GM21447 (cell line): ENCODE measurements around the gene HLX.

ENCODE experiments used
- ATAC-seq: cut with Tn5 transposase; IDR thresholded peaks from one replicate; pipeline ENCODE4 v1.9.1; 2021; ENCODE audit not compliant: unreplicated experiment

Gene HLX, protein sequence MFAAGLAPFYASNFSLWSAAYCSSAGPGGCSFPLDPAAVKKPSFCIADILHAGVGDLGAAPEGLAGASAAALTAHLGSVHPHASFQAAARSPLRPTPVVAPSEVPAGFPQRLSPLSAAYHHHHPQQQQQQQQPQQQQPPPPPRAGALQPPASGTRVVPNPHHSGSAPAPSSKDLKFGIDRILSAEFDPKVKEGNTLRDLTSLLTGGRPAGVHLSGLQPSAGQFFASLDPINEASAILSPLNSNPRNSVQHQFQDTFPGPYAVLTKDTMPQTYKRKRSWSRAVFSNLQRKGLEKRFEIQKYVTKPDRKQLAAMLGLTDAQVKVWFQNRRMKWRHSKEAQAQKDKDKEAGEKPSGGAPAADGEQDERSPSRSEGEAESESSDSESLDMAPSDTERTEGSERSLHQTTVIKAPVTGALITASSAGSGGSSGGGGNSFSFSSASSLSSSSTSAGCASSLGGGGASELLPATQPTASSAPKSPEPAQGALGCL

DNA sequence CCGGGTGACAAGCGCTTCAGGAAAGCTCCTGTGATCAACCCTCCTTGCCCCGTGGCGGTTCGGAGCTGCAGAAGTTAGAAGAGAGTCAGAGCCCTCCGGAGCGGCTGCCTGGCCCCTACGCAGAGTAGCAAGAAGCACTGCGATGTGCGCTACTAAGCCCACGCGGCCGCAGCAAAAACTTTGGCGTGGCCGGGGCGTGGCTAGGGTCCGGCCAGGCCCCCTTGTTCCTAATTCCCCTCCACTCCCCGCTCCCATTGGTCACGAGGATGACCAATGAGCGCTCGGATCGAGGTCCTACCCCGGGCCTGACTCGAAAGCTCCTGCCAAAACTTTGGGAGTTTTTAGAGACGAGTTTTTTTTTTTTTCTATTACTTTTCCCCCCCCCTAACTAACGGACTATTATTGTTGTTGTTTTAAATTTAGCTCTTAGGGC lies at the start of gene HLX:
TSS of gene HLX (plus strand) at position 368 of the 433 bp plus-strand sequence. CDS start 415 bp downstream, outside the sequence.
- peak; percentile 54 for ATAC-seq

DNA sequence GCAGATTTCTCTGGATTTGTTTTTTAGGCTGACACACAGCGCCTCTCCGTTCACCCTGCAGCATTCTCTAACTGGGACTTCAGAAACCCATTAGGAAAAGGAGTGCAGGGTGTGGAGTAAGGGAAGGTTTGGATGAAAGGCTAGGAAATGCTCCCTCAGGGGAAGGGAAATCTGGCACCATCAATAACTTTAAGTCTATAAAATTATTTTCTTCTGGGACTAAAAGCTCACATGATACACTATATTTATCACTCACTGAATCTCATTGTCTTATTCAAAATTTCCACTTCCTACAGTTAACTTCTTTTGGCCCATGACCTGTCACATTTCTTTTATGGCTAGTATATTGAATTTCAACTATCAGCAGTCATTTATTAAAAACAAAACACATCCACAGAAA lies 45.8 kb upstream of the HLX start:
- no peak for ATAC-seq

DNA sequence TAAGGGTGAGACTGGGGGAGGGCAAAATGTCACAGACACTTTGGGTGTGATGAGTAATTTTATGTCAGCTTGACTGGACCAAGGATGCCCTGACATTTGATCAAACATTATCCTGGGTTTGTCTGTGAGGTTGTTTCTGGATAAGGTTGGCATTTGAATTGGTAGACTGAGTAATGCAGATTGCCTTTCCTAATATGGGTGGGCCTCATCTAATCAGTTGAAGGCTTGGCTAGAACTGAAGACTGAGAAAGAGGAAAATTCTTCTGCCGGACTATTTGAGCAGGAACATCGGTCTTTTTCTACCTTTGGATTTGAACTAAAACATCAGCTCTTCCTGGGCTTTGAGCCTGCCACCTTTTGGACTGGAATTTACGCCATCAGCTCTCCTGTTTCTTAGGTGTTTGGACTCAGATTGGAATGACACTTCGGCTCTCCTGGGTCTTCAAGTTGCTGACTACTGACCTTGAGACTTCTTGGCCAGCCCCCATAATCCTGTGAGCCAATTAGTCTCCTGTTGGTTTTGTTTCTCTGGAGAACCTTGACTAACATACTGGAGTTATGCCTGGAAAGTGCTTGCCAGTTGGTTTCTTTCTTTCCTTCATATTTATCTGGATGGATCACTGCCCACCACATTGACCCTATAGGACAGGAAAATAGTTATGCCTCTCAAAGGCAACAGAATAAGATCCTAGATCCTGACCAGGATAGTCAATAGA lies 44.9 kb upstream of the HLX start:
- ATAC-seq, result no peak

DNA sequence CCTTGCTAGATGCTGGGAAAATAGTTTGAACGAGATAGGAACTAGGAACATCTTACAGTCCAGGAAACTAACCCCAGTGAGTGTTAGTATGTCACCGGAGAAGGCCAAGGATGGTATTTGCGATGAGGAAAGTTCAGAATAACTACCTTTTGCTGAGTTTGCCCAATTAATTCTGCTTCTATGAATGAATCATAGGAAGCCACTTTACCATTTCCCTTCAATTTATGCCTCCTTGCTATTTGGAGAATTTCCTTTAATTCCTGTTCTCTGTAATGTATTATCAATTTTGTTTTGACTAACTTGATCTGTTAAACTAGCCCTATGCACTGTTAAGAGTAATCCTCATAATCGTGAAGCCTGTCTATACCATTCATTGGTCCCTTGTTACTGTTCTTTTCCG lies 40.7 kb upstream of the HLX start:
- ATAC-seq, result no peak

DNA sequence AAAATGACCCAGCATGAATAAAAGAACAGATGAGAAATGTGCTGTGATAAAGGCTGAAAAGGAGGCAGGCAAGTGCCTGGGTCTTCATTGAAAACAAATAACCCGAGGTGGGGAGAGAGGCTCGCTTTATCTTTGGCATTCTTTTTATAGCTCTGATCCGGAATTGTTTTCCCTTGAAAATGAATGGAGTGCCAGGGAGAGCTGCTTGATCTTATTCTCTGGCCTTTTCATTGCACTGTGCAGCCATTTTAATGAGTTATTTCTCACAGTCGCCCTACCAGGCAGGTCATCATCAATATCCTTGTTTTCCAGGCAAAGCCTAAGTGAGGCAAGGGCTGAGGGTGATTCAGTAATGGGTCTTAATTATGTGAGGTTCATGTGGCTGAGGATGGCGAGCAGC lies 39.8 kb upstream of the HLX start:
- no peak for ATAC-seq

DNA sequence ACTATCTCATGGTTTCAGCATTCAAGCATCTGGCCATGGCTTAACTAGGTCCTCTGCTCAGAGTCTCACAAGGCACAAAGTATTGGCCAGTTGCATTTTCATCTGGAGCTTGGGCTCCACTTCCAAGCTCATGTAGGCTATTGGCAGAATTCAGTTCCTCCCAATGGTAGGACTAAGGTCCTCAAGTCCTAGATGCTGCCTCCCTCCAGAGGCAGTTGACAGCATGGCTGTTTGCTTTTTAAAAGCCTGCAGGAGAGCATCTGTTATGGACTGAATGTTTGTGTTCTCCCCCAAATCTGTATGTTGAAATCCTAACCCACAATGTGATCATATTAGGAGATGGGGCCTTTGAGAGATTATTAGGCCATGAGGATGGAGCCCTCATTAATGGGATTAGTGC lies 38.0 kb upstream of the HLX start:
- no peak for ATAC-seq

DNA sequence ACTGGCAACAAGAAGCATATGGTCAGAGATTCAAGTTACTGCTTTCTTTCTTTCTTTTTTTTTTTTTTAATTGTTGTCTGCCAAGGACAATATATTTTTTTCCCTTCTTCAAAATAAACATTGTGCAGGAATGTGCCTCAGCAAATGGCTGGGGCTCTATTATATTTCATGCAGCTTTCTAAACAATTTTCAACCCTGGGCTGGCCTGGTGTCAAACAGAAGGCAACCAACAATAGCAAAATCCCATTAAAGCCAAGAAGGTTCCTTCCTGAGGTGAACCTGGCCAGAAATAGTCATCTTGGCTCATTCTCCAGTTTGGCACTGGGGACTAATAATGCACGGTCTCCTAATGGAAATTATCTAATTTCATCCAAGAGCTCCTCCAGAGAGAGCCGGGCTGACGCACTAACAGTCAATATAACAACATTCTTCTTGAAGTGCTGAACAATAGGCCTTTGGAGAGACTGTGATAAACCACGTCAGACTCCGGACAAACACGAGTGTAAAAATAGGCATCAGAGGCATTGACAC lies 35.7 kb upstream of the HLX start:
- ATAC-seq, result no peak

DNA sequence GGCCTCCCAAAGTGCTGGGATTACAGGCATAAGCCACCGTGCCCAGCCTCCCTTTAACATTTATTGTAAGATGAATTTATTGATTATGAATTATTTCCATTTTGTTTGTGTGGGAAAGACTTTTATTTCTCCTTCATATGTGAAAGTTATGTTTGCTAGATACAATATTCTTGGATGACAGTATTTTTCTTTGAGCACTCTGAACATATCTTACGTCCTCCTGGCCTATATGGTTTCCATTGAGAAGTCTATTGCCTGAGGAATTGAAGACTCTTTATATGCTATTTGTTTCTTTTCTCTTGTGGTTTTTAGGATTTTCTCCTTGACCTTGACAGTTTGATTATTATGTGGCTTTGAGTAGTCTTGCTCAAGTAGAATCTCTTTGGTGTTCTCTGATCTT lies 26.8 kb upstream of the HLX start:
- ATAC-seq, result no peak

DNA sequence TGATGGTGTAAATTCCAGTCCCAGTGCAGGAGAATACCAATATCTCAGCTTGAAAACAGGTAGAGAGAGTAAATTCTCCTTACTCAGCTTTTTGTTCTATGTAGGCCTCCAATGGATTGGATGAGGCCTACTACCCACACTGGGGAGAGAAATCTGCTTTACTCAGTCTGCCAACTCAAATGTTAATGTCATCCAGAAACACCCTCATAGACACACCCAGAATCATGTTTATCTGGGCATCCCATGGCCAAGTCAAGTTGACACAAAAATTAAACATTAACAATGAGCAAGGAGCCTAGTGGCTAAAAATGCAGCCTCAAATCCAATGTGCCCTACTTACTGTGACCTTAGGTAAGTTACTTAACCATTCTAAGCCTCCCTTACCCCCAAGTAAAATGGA lies 6.9 kb upstream of the HLX start:
- ATAC-seq, result no peak

DNA sequence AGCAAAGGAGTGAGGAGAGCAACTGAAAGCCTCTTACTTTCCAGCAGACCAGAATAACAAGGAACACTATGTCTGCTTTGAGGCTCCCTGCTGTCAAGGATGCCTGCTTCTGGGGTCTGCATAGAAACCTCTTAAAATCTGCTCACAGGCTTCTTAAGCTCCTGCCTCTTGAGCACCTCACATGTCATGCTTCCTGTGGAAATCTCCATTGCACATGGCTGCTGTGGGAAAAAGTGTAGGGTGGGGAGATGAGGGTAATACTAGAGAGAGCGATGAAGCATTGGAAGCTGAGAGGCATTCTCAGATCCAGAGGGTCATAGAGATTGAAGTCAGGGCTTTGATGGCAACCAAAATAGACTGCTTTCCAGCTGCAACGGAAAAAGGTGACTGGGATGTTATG lies 6.2 kb upstream of the HLX start:
- no peak for ATAC-seq

DNA sequence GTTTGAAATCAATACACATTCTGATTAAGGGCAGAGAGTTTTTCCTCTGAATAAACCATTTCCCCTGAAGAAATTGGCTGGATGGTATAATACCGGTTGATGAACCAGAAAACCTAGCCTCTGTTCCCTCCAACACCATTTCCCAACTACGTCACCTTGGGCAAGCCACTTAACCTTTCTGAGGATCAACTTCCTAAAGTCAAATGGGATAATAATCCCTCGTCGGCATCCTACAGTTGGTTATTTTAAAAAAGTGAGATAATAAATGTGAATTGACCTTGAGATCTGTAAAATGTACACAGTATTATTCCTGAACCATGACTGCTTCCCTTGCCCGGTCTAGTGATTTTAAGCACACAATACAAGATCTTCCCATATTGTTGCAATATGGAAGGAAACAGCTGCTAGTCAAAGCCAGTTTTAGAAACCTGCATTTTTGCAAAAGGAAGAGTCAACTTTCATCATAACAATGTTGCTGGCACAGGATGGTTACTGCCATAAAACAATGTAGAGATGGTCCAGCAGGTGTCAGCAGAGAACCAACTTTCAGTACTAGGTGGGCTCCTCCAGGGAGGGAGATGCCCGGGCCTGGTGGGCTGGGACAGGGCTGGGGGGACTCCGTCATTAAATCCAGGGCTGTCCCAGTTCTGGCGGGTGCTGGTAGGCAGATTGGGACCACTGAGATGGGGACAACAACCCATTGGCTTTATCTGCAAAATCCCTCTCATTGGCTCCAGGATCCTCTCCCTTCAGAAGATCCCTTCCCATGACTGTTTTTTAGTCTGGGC lies 5.2 kb upstream of the HLX start:
- no peak for ATAC-seq

DNA sequence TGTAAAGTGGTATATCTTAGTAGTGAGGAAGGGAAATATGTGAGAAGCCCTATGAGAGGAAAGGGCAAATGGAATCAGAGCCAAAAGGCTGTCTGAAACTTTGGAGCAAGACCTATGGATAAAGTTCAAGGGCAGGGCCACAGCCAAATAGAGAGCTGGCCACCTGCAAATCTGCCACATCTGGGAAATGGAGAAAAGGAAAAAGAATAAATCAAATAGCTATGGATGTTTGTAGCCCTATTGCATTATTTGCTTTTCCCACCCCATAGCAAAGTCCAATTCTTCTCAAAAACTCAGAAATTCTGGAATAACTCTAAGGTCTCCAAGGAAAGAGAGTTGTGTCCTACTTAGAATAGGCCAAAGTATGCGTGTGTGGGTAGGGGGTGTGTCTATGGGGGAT lies 4.0 kb upstream of the HLX start:
- no peak for ATAC-seq

DNA sequence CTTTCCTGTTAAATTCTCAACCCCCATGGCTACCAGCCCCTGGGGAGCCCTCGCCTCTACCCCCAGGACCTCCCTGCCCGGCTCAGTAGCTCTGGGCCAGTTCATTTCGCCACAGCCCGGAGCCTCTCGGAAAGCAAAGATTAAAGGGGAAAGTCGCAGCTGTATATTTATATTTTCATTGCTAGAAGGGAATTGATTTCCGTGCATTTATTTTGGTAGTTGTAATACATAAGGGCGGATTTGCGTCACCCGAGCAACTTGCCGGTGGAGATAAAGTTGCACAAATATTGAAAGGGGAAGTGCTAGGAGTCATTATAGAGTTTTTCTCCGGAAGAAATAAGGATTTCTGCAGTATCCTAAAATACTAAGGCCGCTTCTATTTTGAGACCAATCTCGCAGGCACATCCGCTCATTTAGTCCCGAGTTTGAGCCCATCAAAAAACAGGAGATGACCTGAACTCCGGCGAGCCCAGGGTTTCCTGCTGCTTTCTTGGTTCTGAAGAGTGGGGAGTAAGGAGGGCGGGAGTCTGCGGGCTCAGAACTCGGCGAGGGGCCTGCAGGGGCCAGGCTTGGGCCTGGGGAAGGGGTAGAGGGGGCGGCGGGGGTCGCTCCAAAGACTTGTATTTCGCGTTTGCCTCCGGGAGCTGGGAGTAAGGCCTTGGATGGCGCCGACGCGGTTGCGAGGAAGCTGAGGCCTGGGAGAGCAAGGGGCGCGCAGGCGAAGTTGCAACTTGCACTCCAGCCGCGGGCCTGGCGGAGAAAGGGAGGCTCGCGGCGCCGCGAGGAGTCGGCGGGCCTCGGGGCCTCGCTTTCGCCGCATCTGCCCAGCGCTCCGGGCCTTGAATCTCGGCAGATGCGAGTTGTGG lies 2.5 kb upstream of the HLX start:
- ATAC-seq, result no peak

DNA sequence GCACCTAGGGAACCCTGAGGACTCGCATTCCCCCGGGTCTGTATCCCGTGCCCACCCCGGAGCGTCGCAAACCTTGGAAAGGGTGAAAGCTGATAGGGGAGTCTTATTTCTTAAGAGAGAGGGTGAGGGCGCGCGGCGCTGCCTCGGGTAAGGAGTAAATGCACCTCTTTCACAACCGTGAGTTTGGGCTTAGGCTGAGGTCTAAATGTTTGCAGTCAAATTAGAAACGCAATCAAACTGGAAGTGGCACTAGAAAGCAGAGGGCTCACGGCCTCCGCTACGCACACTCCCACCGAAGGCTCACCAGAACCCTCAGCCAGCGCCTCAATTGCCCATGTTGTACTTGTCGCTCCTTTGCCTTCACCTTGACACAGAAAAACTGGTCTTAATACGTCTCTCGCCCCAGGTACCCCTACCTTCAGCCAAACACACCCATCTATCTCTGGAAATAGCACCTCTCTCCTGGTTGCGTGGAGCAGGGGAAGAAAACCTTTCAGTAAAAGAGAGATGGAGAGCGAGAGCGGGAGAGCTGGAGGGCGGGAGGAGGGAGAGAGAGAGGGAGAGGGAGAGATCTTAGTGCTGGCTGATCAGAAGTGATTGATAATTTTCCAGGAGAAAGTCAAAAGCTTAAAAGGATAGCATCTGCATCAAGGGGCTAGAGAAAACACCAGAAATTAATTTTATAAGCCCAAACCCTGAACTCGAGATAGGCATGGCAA lies 1.7 kb upstream of the HLX start:
- no peak for ATAC-seq

DNA sequence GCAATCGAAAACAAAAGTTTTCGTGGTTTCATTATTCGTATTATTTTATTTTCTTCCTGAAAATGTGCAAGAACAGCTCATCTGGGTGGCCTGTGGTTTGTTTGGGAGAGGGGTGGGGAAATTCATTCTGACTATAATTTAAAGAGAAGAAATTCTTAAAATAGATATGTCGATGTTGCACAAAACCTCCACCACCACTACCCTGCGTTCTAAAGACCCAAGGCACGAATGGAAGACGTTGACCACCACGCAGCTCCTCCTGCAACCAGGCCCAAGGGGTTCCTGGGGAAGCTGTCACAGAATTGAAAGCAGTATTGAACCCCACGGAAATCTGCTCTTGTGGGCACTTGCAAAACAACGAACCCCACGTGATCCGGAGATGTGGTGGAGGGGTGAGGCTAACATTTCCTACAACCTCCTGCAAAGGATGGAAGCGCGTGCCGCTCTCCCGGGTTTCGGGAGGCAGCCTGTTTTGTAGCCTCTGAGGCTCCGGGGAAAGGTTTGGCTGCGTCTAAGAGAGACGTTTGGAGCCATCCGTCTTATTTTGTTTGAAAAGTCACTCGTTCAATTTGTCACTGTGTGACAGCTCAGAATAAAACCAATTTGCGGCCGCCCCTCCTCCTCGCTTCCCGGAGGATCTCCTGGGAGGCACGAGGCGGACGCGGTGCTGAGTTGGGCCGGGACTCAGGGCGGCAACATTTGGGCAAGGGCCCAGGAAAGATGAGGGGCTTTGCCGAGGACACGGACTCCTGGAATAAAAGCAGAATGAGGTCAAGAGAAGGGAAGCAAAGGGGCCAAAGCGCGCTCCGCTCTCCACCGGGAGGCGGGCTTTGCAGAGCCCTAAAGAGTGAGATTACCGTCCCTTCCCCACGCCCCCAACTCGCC lies 810 bp upstream of the HLX start:
- no peak for ATAC-seq

DNA sequence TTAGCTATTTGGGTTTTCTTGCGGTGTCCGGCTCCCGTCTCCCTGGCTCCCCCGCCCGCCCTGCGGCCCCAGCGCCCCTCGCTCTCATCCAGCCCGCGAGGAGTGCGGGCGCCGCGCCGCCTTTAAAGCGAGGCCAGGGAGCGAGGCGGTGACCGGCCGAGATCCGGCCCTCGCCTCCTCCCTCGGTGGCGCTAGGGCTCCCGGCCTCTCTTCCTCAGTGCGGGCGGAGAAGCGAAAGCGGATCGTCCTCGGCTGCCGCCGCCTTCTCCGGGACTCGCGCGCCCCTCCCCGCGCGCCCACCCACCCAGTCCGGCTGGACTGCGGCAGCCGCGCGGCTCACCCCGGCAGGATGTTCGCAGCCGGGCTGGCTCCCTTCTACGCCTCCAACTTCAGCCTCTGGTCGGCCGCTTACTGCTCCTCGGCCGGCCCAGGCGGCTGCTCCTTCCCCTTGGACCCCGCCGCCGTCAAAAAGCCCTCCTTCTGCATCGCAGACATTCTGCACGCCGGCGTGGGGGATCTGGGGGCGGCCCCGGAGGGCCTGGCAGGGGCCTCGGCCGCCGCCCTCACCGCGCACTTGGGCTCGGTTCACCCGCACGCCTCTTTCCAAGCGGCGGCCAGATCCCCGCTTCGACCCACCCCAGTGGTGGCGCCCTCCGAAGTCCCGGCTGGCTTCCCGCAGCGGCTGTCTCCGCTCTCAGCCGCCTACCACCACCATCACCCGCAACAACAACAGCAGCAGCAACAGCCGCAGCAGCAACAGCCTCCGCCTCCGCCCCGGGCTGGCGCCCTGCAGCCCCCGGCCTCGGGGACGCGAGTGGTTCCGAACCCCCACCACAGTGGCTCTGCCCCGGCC lies 492 bp downstream of the HLX start:
- ATAC-seq, result peak; percentile 34

DNA sequence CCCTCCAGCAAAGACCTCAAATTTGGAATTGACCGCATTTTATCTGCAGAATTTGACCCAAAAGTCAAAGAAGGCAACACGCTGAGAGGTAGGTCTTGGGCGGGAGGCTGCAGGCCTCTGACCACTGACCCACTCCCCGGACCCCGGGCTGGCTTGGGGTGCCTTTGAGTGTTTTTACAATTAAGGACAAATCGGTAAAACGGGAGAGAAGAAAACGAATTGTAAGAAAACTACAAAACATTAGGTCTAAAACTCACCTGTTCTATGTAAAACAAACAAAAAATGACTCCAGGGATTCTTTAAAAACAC lies 1.1 kb downstream of the HLX start:
- no peak for ATAC-seq
